Smooth muscle cell (in vitro differentiated cells): ENCODE data around the gene DIAPH2. TPM values are rescaled to one million over a fixed set of nuclear protein-coding genes. Genes with fewer than 3 reads are reported as not detected.
"Not testable (repeated sequence)": the region's sequence is repeated elsewhere in the genome, so short reads cannot be mapped to it uniquely, and the experiment has no call there.

Experiments
- DNase-seq: peaks from one replicate; lab custom pipeline; 2025; ENCODE audit not compliant: unreplicated experiment; lab: John Stamatoyannopoulos, UW
- H2AFZ ChIP-seq: fragments of 200-600 bp; sonication (generic); 2 replicates; pipeline ENCODE4 v1.6.0; 2016; ENCODE audit warnings: antibody characterized with exemption, low read depth, mild to moderate bottlenecking
- H3F3A ChIP-seq: fragments of 200-600 bp; sonication (generic); 2 replicates; pipeline ENCODE4 v1.6.0; 2017; ENCODE audit warnings: antibody characterized with exemption, low read depth
- H3K27ac ChIP-seq: fragments of 200-600 bp; sonication (generic); 2 replicates; pipeline ENCODE4 v1.5.1; 2016; ENCODE audit warnings: low read depth, mild to moderate bottlenecking
- H3K27me3 ChIP-seq: fragments of 200-600 bp; sonication (generic); 2 replicates; pipeline ENCODE4 v1.6.1; 2016; ENCODE audit warnings: low read depth, mild to moderate bottlenecking
- H3K36me3 ChIP-seq: fragments of 200-600 bp; sonication (generic); 2 replicates; pipeline ENCODE4 v1.5.1; 2016; ENCODE audit warnings: low read depth
- H3K4me1 ChIP-seq: fragments of 200-600 bp; sonication (generic); 2 replicates; pipeline ENCODE4 v1.5.1; 2016; ENCODE audit warnings: low read depth
- H3K4me2 ChIP-seq: fragments of 200-600 bp; sonication (generic); 2 replicates; pipeline ENCODE4 v1.6.0; 2016; ENCODE audit warnings: mild to moderate bottlenecking
- H3K4me3 ChIP-seq: fragments of 200-600 bp; sonication (generic); 2 replicates; pipeline ENCODE4 v1.5.1; 2016; ENCODE audit warnings: mild to moderate bottlenecking
- H3K79me2 ChIP-seq: fragments of 200-600 bp; sonication (generic); 2 replicates; pipeline ENCODE4 v1.6.0; 2016; ENCODE audit warnings: low read depth, mild to moderate bottlenecking
- H3K9ac ChIP-seq: fragments of 200-600 bp; sonication (generic); 2 replicates; pipeline ENCODE4 v1.6.0; 2016; ENCODE audit warnings: low read depth
- H3K9me3 ChIP-seq: fragments of 200-600 bp; sonication (generic); replicated peaks from 2 replicates; pipeline ENCODE4 v1.5.1; 2016; ENCODE audit warnings: low read depth
- H4K20me1 ChIP-seq: fragments of 200-600 bp; sonication (generic); 2 replicates; pipeline ENCODE4 v1.6.0; 2016; ENCODE audit warnings: low read depth
- WGBS: methylation state at CpG from one replicate; pipeline ENCODE4 v1.1.7; 2016; ENCODE audit warnings: low lambda C conversion rate; 5-methylcytosine and 5-hydroxymethylcytosine counted together
- polyA plus RNA-seq: library from polyadenylated mRNA; unstranded; fragments of >200 nt; fragmentation: Nextera tagmentation; extraction: Ambion mirVana; gene quantifications from 2 replicates; pipeline ENCODE4 v1.2.1, GENCODE V29; 2016
- total RNA-seq: library from RNA; depleted of rRNA; stranded (reverse); fragments of >200 nt; gene quantifications from 2 replicates; pipeline ENCODE4 v1.2.3, GENCODE V29; 2014
- TF ChIP-seq, protein P1 (sequence below): fragments of 200-600 bp; sonication (generic); IDR thresholded peaks from 2 replicates; pipeline ENCODE4 v1.5.1; 2017; ENCODE audit warnings: borderline replicate concordance, mild to moderate bottlenecking, antibody characterized with exemption; ENCODE audit not compliant: insufficient read depth, poor library complexity, severe bottlenecking

DIAPH2 gene
- total and polyA plus RNA-seq, 2 experiments from 2014 or later: 12.8 to 19.9 TPM

DNA sequence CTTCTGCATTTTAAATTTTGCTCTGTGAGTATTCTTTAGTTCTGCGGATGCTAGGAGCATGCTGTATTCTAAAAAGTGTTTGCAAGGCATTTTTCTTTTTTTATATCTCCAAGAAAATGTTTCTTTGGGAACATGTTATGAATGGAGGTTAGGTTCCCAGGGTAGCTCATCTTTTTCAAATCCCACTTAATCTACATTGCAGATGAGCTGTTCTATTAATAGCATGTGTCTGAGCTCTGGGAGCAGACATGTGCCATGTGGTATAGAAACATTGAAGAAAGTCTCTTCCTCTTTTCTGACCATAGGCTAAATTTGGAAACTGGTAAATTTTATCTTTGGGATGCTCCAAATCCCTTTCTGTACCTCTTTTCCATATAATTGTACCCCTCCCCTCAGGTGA is 23.2 kb downstream of the DIAPH2 start:
- TF ChIP-seq, protein P1, sequence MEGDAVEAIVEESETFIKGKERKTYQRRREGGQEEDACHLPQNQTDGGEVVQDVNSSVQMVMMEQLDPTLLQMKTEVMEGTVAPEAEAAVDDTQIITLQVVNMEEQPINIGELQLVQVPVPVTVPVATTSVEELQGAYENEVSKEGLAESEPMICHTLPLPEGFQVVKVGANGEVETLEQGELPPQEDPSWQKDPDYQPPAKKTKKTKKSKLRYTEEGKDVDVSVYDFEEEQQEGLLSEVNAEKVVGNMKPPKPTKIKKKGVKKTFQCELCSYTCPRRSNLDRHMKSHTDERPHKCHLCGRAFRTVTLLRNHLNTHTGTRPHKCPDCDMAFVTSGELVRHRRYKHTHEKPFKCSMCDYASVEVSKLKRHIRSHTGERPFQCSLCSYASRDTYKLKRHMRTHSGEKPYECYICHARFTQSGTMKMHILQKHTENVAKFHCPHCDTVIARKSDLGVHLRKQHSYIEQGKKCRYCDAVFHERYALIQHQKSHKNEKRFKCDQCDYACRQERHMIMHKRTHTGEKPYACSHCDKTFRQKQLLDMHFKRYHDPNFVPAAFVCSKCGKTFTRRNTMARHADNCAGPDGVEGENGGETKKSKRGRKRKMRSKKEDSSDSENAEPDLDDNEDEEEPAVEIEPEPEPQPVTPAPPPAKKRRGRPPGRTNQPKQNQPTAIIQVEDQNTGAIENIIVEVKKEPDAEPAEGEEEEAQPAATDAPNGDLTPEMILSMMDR: no peak
- Histone ChIP-seq H3K9me3 (no peaks in the 10 kb centered on the region), H3K9ac (no peak overlapping the region), H2AFZ (no peak overlapping the region), H4K20me1 (no peaks in the 10 kb centered on the region), H3K4me2 (peak overlapping the region; percentile 9), H3F3A (peaks cover 6% of the 10 kb centered on the region), H3K4me1 (no peaks in the 10 kb centered on the region), H3K4me3 (no peak overlapping the region), H3K27ac (peak overlapping the region; percentile 69), H3K36me3 (no peaks in the 10 kb centered on the region), H3K27me3 (no peaks in the 10 kb centered on the region), H3K79me2 (peaks cover 3% of the 10 kb centered on the region)
- WGBS: 64% methylated on average over 1 of the region's 1 CpG
- DNase-seq: no peak

DNA sequence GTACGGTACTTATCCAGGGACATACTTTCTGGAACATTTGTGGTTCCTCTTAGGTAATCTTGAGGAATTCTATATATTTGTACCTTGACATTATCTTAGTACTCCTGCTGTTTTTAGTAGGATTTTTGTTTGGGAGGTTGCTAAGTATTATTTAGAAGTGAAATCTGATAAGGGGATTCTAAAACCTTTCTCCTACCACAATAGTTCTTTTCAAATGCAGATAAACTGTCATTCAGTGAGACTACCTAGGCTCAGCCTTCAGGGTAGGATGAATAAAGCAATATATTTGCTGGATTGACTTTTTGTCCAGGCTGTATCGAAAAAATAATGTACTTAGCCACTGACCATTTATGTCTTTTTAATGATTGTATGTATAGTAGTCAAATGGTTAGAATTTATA is 25.4 kb downstream of the DIAPH2 start:
- no peak overlapping the region for H3K4me2 ChIP-seq
- H3K79me2 ChIP-seq: peaks cover 9% of the 10 kb centered on the region
- no peak for DNase-seq
- H3K4me3 ChIP-seq: no peak overlapping the region
- no peaks in the 10 kb centered on the region for H4K20me1 ChIP-seq
- no peaks in the 10 kb centered on the region for H3K27me3 ChIP-seq
- WGBS: 72% methylated on average over 2 of the region's 2 CpGs
- H3K9ac ChIP-seq: no peak overlapping the region
- TF ChIP-seq, protein P1: no peak
- no peak overlapping the region for H3K27ac ChIP-seq
- no peaks in the 10 kb centered on the region for H3F3A ChIP-seq
- H3K36me3 ChIP-seq: no peaks in the 10 kb centered on the region
- H3K9me3 ChIP-seq: no peaks in the 10 kb centered on the region
- no peaks in the 10 kb centered on the region for H3K4me1 ChIP-seq
- H2AFZ ChIP-seq: no peak overlapping the region

DNA sequence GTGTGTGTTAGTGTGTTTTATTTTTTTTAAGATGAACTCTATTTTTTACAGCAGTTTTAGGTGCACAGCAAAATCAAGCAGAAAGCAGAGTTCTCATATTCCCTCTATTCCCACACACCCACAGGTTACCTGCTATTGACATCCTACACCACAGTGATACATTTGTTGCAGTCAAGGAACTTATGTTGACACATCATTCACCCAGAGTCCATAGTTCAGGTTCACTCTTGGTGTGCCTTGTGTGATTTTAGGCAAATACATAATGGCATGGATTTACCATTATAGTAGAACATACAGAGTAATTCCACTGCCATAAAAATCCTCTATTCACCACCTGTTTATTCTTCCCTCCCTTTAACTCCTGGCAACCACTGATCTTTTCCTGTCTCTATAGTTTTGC is 28.7 kb downstream of the DIAPH2 start:
- H2AFZ ChIP-seq: no peak overlapping the region
- TF ChIP-seq, protein P1: no peak
- no peak overlapping the region for H3K4me2 ChIP-seq
- no peak overlapping the region for H3K27ac ChIP-seq
- peaks cover 21% of the 10 kb centered on the region for H3K79me2 ChIP-seq
- no peaks in the 10 kb centered on the region for H3K9me3 ChIP-seq
- H3K9ac ChIP-seq: no peak overlapping the region
- H3F3A ChIP-seq: no peaks in the 10 kb centered on the region
- H4K20me1 ChIP-seq: no peaks in the 10 kb centered on the region
- no peak overlapping the region for H3K4me3 ChIP-seq
- DNase-seq: no peak
- H3K4me1 ChIP-seq: no peaks in the 10 kb centered on the region
- H3K27me3 ChIP-seq: no peaks in the 10 kb centered on the region
- H3K36me3 ChIP-seq: no peaks in the 10 kb centered on the region

DNA sequence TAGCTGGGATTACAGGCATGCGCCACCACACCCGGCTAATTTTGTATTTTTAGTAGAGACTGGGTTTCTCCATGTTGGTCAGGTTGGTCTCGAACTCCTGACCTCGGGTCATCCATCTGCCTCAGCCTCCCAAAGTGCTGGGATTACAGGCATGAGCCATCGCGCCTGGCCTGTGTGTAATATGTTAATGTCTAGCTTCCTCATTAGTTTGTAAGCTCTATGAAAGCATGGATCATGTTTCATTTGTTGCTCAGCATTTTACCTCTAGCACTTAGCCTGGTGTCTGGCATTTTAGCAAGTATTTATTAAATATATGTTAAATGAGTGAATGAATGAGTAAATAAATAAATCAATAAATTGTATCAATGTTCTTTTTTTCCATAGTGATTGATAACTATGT is 29.8 kb downstream of the DIAPH2 start:
- not testable (repeated sequence) for H3K27ac ChIP-seq, H3K9me3 ChIP-seq, H3K4me2 ChIP-seq, H3K27me3 ChIP-seq, H3K9ac ChIP-seq, H4K20me1 ChIP-seq, H3K36me3 ChIP-seq, H3K4me3 ChIP-seq, H3F3A ChIP-seq, DNase-seq, H3K4me1 ChIP-seq, H2AFZ ChIP-seq
- peaks cover 25% of the 10 kb centered on the region for H3K79me2 ChIP-seq
- 86% methylated on average over 5 of the region's 6 CpGs for WGBS
